NT2/D1 (cell line): ENCODE results near the gene RCAN1.

Experiments used
- YY1 ChIP-seq: IDR thresholded peaks from 2 replicates; pipeline ENCODE4 v1.6.1; 2011; ENCODE audit not compliant: insufficient read length, insufficient read depth
- ZNF274 ChIP-seq: IDR thresholded peaks from 2 replicates; pipeline ENCODE4 v1.6.1; 2011; ENCODE audit warnings: mild to moderate bottlenecking, low read depth, low read length

- TF ChIP-seq YY1 (no peak), ZNF274 (no peak)
Measured at GRCh38 chr21:34595457-34595856, 19.5 kb downstream of the RCAN1 start.
